ENCODE data around the gene CFD.

GRCh38 chr19:834216-834615 lies 25.2 kb upstream of the CFD start:
- TF ChIP-seq CTCF (conservative IDR thresholded peaks at IDR 0.05; ENCODE audit: low read depth in 2 of 2), result no peak
- no peak for TF ChIP-seq EZH2 (IDR thresholded peaks at IDR 0.05; ENCODE audit: low read depth, unreplicated experiment)
- no peak for TF ChIP-seq POLR2AphosphoS5 (IDR thresholded peaks at IDR 0.05; ENCODE audit: low read depth)
- TF ChIP-seq, protein P1, sequence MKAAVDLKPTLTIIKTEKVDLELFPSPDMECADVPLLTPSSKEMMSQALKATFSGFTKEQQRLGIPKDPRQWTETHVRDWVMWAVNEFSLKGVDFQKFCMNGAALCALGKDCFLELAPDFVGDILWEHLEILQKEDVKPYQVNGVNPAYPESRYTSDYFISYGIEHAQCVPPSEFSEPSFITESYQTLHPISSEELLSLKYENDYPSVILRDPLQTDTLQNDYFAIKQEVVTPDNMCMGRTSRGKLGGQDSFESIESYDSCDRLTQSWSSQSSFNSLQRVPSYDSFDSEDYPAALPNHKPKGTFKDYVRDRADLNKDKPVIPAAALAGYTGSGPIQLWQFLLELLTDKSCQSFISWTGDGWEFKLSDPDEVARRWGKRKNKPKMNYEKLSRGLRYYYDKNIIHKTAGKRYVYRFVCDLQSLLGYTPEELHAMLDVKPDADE (IDR thresholded peaks at IDR 0.05), result no peak
- no peak for TF ChIP-seq ZNF462 (CRISPR knock-in tag; IDR thresholded peaks at IDR 0.05)

All from GM23338 (cell line).